H1 (cell line): ENCODE results near the gene HS6ST2. TPM values are rescaled to one million over a fixed set of nuclear protein-coding genes. Genes with fewer than 3 reads are reported as not detected.

ENCODE experiments used
- CTCF ChIA-PET: fragments of 300-600 bp; sonication (Branson Sonifier 250); formaldehyde crosslinking; loops from one replicate; lab custom pipeline; 2021; ENCODE audit not compliant: partially characterized antibody; lab: Charles Lee
- POLR2A ChIA-PET: fragments of 300-600 bp; sonication (Branson Sonifier 250); formaldehyde crosslinking; loops from one replicate; lab custom pipeline; 2021; ENCODE audit warnings: inconsistent platforms; ENCODE audit not compliant: partially characterized antibody; lab: Charles Lee
- DNase-seq, 2 experiments: peaks; one replicate each; pipeline versions ENCODE4 v3.0.0 to v3.0.0-alpha.2; 2010 to 2022; ENCODE audit warnings: low spot score in 2 of 2, low read depth in 1 of 2, mixed read lengths in 1 of 2
- FAIRE-seq: peaks from 2 replicates; lab custom pipeline; 2011; peaks lifted over from hg19 to GRCh38; lab: Jason Lieb, UNC
- H2AFZ ChIP-seq: 2 replicates; pipeline ENCODE4 v1.8.1; 2012; ENCODE audit warnings: low read length, inconsistent platforms
- H2AK5ac ChIP-seq: 2 replicates; pipeline ENCODE4 v1.6.1; 2013; ENCODE audit warnings: low read depth, low read length
- H2BK120ac ChIP-seq: replicated peaks from 2 replicates; pipeline ENCODE3; 2013; ENCODE audit warnings: low read depth, low read length, inconsistent platforms
- H2BK12ac ChIP-seq: 2 replicates; pipeline ENCODE4 v1.6.1; 2013; ENCODE audit warnings: low read depth, low read length
- H2BK15ac ChIP-seq: 2 replicates; pipeline ENCODE4 v1.6.1; 2013; ENCODE audit warnings: low read length
- H2BK20ac ChIP-seq: 2 replicates; pipeline ENCODE4 v1.6.1; 2013; ENCODE audit warnings: low read length
- H2BK5ac ChIP-seq: 2 replicates; pipeline ENCODE4 v1.6.1; 2013; ENCODE audit warnings: low read depth, low read length
- H3K14ac ChIP-seq: 2 replicates; pipeline ENCODE4 v1.6.1; 2013; ENCODE audit warnings: inconsistent platforms; ENCODE audit not compliant: insufficient read length
- H3K18ac ChIP-seq: 2 replicates; pipeline ENCODE4 v1.6.1; 2013; ENCODE audit warnings: low read length; ENCODE audit errors: extremely low read depth
- H3K23ac ChIP-seq: 2 replicates; pipeline ENCODE4 v1.6.1; 2013; ENCODE audit warnings: inconsistent platforms; ENCODE audit not compliant: insufficient read length
- H3K23me2 ChIP-seq: 2 replicates; pipeline ENCODE4 v1.6.1; 2013; ENCODE audit warnings: low read depth, low read length
- H3K27ac ChIP-seq: 2 replicates; pipeline ENCODE4 v1.6.1; 2011; ENCODE audit warnings: low read depth, low read length, inconsistent platforms
- H3K27me3 ChIP-seq, 4 experiments: replicated peaks in 1 of 4; 1 replicate in 1 of 4; 2 replicates in 3 of 4; pipeline versions ENCODE4 v1.6.1 to v1.8.1; 2011 to 2013; ENCODE audit warnings: low read length in 3 of 4, mild to moderate bottlenecking in 3 of 4, inconsistent platforms in 2 of 4, mixed read lengths in 2 of 4, moderate library complexity in 1 of 4; ENCODE audit not compliant: control insufficient read depth in 3 of 4, insufficient read depth in 3 of 4; ENCODE audit errors: extremely low read depth in 1 of 4
- H3K36me3 ChIP-seq, 4 experiments: 2 replicates each; pipeline versions ENCODE4 v1.6.1 to v1.8.1; 2011 to 2013; ENCODE audit warnings: mild to moderate bottlenecking in 4 of 4, low read length in 3 of 4, moderate library complexity in 2 of 4, control low read depth in 1 of 4, inconsistent platforms in 1 of 4; ENCODE audit not compliant: insufficient read depth in 4 of 4, control insufficient read depth in 2 of 4
- H3K4ac ChIP-seq: replicated peaks from 2 replicates; pipeline ENCODE3; 2013; ENCODE audit warnings: low read length, low read depth, mixed read lengths, inconsistent platforms; ENCODE audit not compliant: insufficient read length
- H3K4me1 ChIP-seq, 4 experiments: replicated peaks in 1 of 4; 1 replicate in 1 of 4; 2 replicates in 3 of 4; pipeline versions ENCODE4 v1.6.1 to v1.8.1; 2011 to 2013; ENCODE audit warnings: low read length in 3 of 4, inconsistent platforms in 2 of 4, mixed read lengths in 1 of 4; ENCODE audit not compliant: insufficient read depth in 4 of 4, control insufficient read depth in 3 of 4
- H3K4me2 ChIP-seq, 2 experiments: 2 replicates each; pipeline versions ENCODE4 v1.6.1 to v1.8.1; 2011 to 2013; ENCODE audit warnings: low read depth in 2 of 2, low read length in 2 of 2, control low read depth in 1 of 2, inconsistent platforms in 1 of 2, mild to moderate bottlenecking in 1 of 2; ENCODE audit not compliant: insufficient read depth in 1 of 2
- H3K4me3 ChIP-seq, 4 experiments: fragments of 200-600, 300-600 bp in 1 of 4; sonication (generic), shearing (Covaris generic), sonication (Bioruptor Twin) in 1 of 4; 2 replicates each; pipeline versions ENCODE4 v1.5.1 to v1.8.1; 2011 to 2016; ENCODE audit warnings: low read length in 4 of 4, low read depth in 3 of 4, control low read depth in 2 of 4, inconsistent platforms in 2 of 4, mild to moderate bottlenecking in 2 of 4, mixed read lengths in 1 of 4, moderate library complexity in 1 of 4; ENCODE audit not compliant: insufficient read depth in 2 of 4; ENCODE audit errors: extremely low read depth in 1 of 4
- H3K56ac ChIP-seq: replicated peaks from 2 replicates; pipeline ENCODE3; 2013; ENCODE audit warnings: low read depth, mild to moderate bottlenecking, mixed read lengths, low read length, inconsistent platforms; ENCODE audit not compliant: insufficient read length
- H3K79me1 ChIP-seq: 2 replicates; pipeline ENCODE4 v1.6.1; 2013; ENCODE audit warnings: low read depth, low read length, control low read depth
- H3K79me2 ChIP-seq, 2 experiments: 2 replicates each; pipeline versions ENCODE4 v1.6.1 to v1.8.1; 2012 to 2013; ENCODE audit warnings: low read length in 2 of 2, mild to moderate bottlenecking in 2 of 2, inconsistent platforms in 1 of 2; ENCODE audit not compliant: insufficient read depth in 2 of 2, control insufficient read depth in 1 of 2
- H3K9ac ChIP-seq, 4 experiments: replicated peaks in 1 of 4; 1 replicate in 1 of 4; 2 replicates in 3 of 4; pipeline versions ENCODE4 v1.6.1 to v1.8.1; 2011 to 2013; ENCODE audit warnings: low read depth in 3 of 4, low read length in 3 of 4, control low read depth in 2 of 4, mild to moderate bottlenecking in 2 of 4, moderate library complexity in 2 of 4, inconsistent platforms in 1 of 4; ENCODE audit errors: extremely low read depth in 1 of 4
- H3K9me3 ChIP-seq, 2 experiments: 2 replicates each; pipeline versions ENCODE4 v1.6.1 to v1.8.1; 2012 to 2013; ENCODE audit warnings: mild to moderate bottlenecking in 2 of 2, moderate library complexity in 2 of 2, control low read depth in 1 of 2, inconsistent platforms in 1 of 2, low read depth in 1 of 2, low read length in 1 of 2, mixed read lengths in 1 of 2; ENCODE audit not compliant: insufficient read depth in 2 of 2
- H4K20me1 ChIP-seq, 2 experiments: replicated peaks in 1 of 2; 2 replicates each; pipeline versions ENCODE3 to v1.8.1; 2011 to 2013; ENCODE audit warnings: inconsistent platforms in 2 of 2, low read length in 2 of 2, mild to moderate bottlenecking in 1 of 2; ENCODE audit not compliant: insufficient read depth in 2 of 2, control insufficient read depth in 1 of 2
- H4K5ac ChIP-seq: 2 replicates; pipeline ENCODE4 v1.6.1; 2013; ENCODE audit warnings: low read length, low read depth, mixed read lengths, inconsistent platforms; ENCODE audit not compliant: insufficient read length
- H4K8ac ChIP-seq: 2 replicates; pipeline ENCODE4 v1.8.0; 2013; ENCODE audit warnings: mild to moderate bottlenecking, moderate library complexity, low read length, inconsistent platforms; ENCODE audit not compliant: insufficient read depth; ENCODE audit errors: extremely low read depth
- H4K91ac ChIP-seq: replicated peaks from 2 replicates; pipeline ENCODE3; 2013; ENCODE audit warnings: low read length, mixed read lengths, inconsistent platforms; ENCODE audit not compliant: insufficient read length
- CHD1 ChIP-seq: IDR thresholded peaks from 2 replicates; pipeline ENCODE4 v1.6.1; 2012; ENCODE audit warnings: low read depth, low read length, improper control_type of control experiment
- CHD2 ChIP-seq: IDR thresholded peaks from 2 replicates; pipeline ENCODE4 v1.6.1; 2012; ENCODE audit warnings: low read length, improper control_type of control experiment
- CTBP2 ChIP-seq: IDR thresholded peaks from 2 replicates; pipeline ENCODE4 v1.7.0; 2011; ENCODE audit warnings: borderline replicate concordance, mild to moderate bottlenecking, moderate library complexity, mixed read lengths, low read length; ENCODE audit not compliant: insufficient read depth, insufficient read length
- EZH2 ChIP-seq: fragments of 200-600 bp; sonication (generic); IDR thresholded peaks from 2 replicates; pipeline ENCODE4 v1.7.1; 2012; ENCODE audit warnings: low read depth, mild to moderate bottlenecking, moderate library complexity, low read length, inconsistent platforms; ENCODE audit not compliant: severe bottlenecking
- FOSL1 ChIP-seq: IDR thresholded peaks from 2 replicates; pipeline ENCODE4 v1.6.1; 2011; ENCODE audit warnings: mild to moderate bottlenecking, low read depth, low read length, moderate library complexity; ENCODE audit not compliant: insufficient read depth
- KDM4A ChIP-seq: IDR thresholded peaks from one replicate; pipeline ENCODE4 v1.7.1; 2012; ENCODE audit warnings: low read depth, mild to moderate bottlenecking, moderate library complexity, low read length, inconsistent platforms; ENCODE audit not compliant: severe bottlenecking
- MAFK ChIP-seq: IDR thresholded peaks from 2 replicates; pipeline ENCODE4 v1.6.1; 2012; ENCODE audit warnings: low read depth, mild to moderate bottlenecking, improper control_type of control experiment, low read length
- PHF8 ChIP-seq: fragments of 200-600 bp; sonication (generic); conservative IDR thresholded peaks from 2 replicates; pipeline ENCODE4 v1.7.1; 2012; ENCODE audit warnings: low read depth, mild to moderate bottlenecking, inconsistent platforms, low read length, moderate library complexity
- POLR2AphosphoS5 ChIP-seq: IDR thresholded peaks from 2 replicates; pipeline ENCODE4 v1.6.1; 2011; ENCODE audit warnings: low read depth, low read length
- RNF2 ChIP-seq: fragments of 200-900, 300-1000 bp; sonication (generic); IDR thresholded peaks from 2 replicates; pipeline ENCODE4 v1.7.1; 2016; ENCODE audit warnings: borderline replicate concordance, low read depth, mild to moderate bottlenecking, antibody characterized with exemption, low read length; ENCODE audit not compliant: poor library complexity, severe bottlenecking; ENCODE audit errors: missing control alignments
- RXRA ChIP-seq: IDR thresholded peaks from 2 replicates; pipeline ENCODE4 v1.6.1; 2011; ENCODE audit warnings: low read depth, mild to moderate bottlenecking, low read length, moderate library complexity; ENCODE audit not compliant: insufficient read depth
- SP2 ChIP-seq: IDR thresholded peaks from 2 replicates; pipeline ENCODE4 v1.6.1; 2012; ENCODE audit warnings: mild to moderate bottlenecking, low read length, inconsistent platforms
- TAF1 ChIP-seq: IDR thresholded peaks from 2 replicates; pipeline ENCODE4 v1.6.1; 2011; ENCODE audit warnings: mild to moderate bottlenecking, low read depth, low read length
- WGBS, 2 experiments: shearing (Covaris generic) in 1 of 2; methylation state at CpG; one replicate each; pipeline versions ENCODE4 v1.1.6 to v1.1.7; 2013 to 2015; ENCODE audit warnings: low lambda C conversion rate in 2 of 2, mixed read lengths in 2 of 2, inconsistent platforms in 1 of 2, low coverage in 1 of 2, missing lambda C conversion rate in 1 of 2; ENCODE audit not compliant: insufficient replicate concordance in 2 of 2, insufficient coverage in 1 of 2, insufficient read length in 1 of 2; ENCODE audit errors: extremely low coverage in 1 of 2, missing lambda C conversion rate in 1 of 2; 5-methylcytosine and 5-hydroxymethylcytosine counted together
- polyA plus RNA-seq, 7 experiments: library from polyadenylated mRNA; depleted of rRNA in 3 of 7; stranded (reverse) in 5 of 7; unstranded in 2 of 7; fragments of >200 nt in 5 of 7; fragments of 200-250 nt in 2 of 7; gene quantifications; 1 replicate in 5 of 7; 2 replicates in 1 of 7; 4 replicates in 1 of 7; pipeline versions ENCODE4 v1.2.1 to v1.2.3, GENCODE V29; 2011 to 2013; ENCODE audit warnings: missing spikeins in 2 of 7, mixed read lengths in 2 of 7
- total RNA-seq: library from RNA; stranded (reverse); fragmentation: NEBNext Ultra II Directional; extraction: Animal tissue kit (Norgen Biotek cat#: 25700); gene quantifications from 2 replicates; pipeline ENCODE4 v1.2.1, GENCODE V29; 2021
- TF ChIP-seq, protein P1 (sequence below): IDR thresholded peaks from 2 replicates; pipeline ENCODE4 v1.6.1; 2012; ENCODE audit warnings: inconsistent platforms

Gene HS6ST2
- total and polyA plus RNA-seq, 2 of the 8 experiments (the other 6 are each of a cell fraction or from before 2014, with no cell fraction given), result 3.9 TPM

GRCh38 chrX:132795181-132795580, 163.2 kb downstream of the HS6ST2 start:
- H4K5ac ChIP-seq, result no peak overlapping the region
- H3K9ac ChIP-seq, result no peak overlapping the region
- H3K23me2 ChIP-seq, result no peaks in the 10 kb centered on the region
- H2BK12ac ChIP-seq, result no peak overlapping the region
- no peak overlapping the region for H2AFZ ChIP-seq
- H3K18ac ChIP-seq, result no peak overlapping the region
- no peak overlapping the region for H2AK5ac ChIP-seq
- no peak overlapping the region for H3K23ac ChIP-seq
- FAIRE-seq (no peak), DNase-seq (no peak)
- no peak overlapping the region for H3K14ac ChIP-seq
- no peak overlapping the region for H2BK15ac ChIP-seq
- no peak overlapping the region for H4K91ac ChIP-seq
- no peaks in the 10 kb centered on the region for H3K27me3 ChIP-seq
- no peak overlapping the region for H4K8ac ChIP-seq
- H3K9me3 ChIP-seq, result peaks cover 0 to 2% of the 10 kb centered on the region in 2 experiments; a peak in 1 of 4 replicates
- H3K4me1 ChIP-seq, result no peaks in the 10 kb centered on the region
- H3K79me1 ChIP-seq, result no peaks in the 10 kb centered on the region
- no peak overlapping the region for H2BK5ac ChIP-seq
- H3K79me2 ChIP-seq, result no peaks in the 10 kb centered on the region
- no peak overlapping the region for H3K4me3 ChIP-seq
- H2BK20ac ChIP-seq, result no peak overlapping the region
- H3K27ac ChIP-seq, result no peak overlapping the region
- no peak overlapping the region for H3K4me2 ChIP-seq
- no peak overlapping the region for H3K4ac ChIP-seq
- 81% methylated on average over 4 of the region's 4 CpGs; no CpG with 5 or more reads in 1 of the 2 experiments for WGBS, 2 experiments
- H3K36me3 ChIP-seq, result no peaks in the 10 kb centered on the region
- POLR2A ChIA-PET, result interaction anchor here (0.8 kb wide), 1 partner anchor 8 kb away, joined by 3 read pairs; no protein-coding TSS in a partner anchor
- no peaks in the 10 kb centered on the region for H4K20me1 ChIP-seq
- H3K56ac ChIP-seq, result no peak overlapping the region
- CTCF ChIA-PET, result no interaction called here
- H2BK120ac ChIP-seq, result no peak overlapping the region
- no peak for TF ChIP-seq CHD2
- no peak for TF ChIP-seq MAFK
- no peak for TF ChIP-seq CTBP2
- no peak for TF ChIP-seq FOSL1
- no peak for TF ChIP-seq KDM4A
- no peak for TF ChIP-seq EZH2
- TF ChIP-seq SP2, result no peak
- TF ChIP-seq RNF2, result no peak
- no peak for TF ChIP-seq PHF8
- TF ChIP-seq RXRA, result no peak
- no peak for TF ChIP-seq POLR2AphosphoS5
- TF ChIP-seq TAF1, result no peak
- TF ChIP-seq, protein P1, sequence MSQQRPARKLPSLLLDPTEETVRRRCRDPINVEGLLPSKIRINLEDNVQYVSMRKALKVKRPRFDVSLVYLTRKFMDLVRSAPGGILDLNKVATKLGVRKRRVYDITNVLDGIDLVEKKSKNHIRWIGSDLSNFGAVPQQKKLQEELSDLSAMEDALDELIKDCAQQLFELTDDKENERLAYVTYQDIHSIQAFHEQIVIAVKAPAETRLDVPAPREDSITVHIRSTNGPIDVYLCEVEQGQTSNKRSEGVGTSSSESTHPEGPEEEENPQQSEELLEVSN, result no peak
- TF ChIP-seq CHD1, result no peak
